ENCODE data around the gene IGLL5. TPM values are rescaled to one million over a fixed set of nuclear protein-coding genes. Genes with fewer than 3 reads are reported as not detected.

IGLL5 gene
- total and polyA plus RNA-seq, 5 donors from 2014 or later = 0.27 to 1.4 (median 0.39) TPM; not detected in 2

DNA sequence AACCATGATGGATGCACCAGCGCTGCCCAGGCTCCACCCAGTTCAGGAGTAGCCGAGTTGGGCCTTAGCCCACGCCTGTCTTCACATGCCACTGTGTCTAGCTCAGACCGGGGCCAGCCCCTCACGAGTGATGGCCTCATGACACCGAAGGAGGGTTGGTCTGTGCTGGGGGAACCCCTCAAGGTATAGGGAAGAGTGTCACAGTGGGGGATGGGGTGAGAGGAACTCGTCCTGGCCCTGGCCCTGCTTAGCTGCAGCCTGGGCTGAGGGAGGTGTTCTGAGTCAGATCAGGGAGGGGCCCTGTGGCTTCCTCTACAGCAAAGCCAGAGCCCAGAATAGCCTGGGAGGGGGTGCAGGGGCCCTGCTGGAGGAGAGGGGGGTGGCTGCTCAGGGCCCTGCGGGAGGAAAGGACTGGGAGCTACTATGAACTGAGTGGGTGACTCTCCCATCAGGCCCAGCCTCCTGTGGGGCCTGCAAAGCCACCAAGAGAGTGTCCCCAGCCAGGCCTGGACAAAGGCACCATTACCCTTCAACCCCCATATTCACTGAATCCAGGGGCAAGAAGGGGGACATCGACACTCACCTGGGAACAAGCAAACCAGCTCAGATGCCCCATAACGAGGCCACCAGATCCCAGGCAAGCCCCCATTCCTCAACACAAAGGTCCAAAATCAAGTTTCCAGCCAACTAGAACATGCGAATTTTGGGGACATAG lies 41.2 kb downstream of the IGLL5 start:
- Histone ChIP-seq H3K36me3 (ENCODE audit: control insufficient read depth, insufficient read depth, low read length) (no peaks in the 10 kb centered on the region), H3K4me1 (ENCODE audit: control insufficient read depth, insufficient read depth, low read length, poor library complexity, severe bottlenecking) (peaks cover 13% of the 10 kb centered on the region), H3K9me3 (ENCODE audit: control insufficient read depth in 2 of 2, low read length in 2 of 2) (no peaks in the 10 kb centered on the region), H3K27ac (ENCODE audit: insufficient read depth, low read length, poor library complexity, severe bottlenecking) (no peak overlapping the region), H3K27me3 (ENCODE audit: control insufficient read depth, insufficient read depth, low read length) (no peaks in the 10 kb centered on the region), H3K4me3 (ENCODE audit: low read depth, low read length) (no peak overlapping the region)
- DNase-seq (peak in 2 of 3 donors; percentile 15 to 83), ATAC-seq (ENCODE audit: low read depth in 2 of 2) (peak; percentile 75 to 81)
- H3K27ac Mint-ChIP-seq = no peak overlapping the region
- no peaks in the 10 kb centered on the region for H3K36me3 Mint-ChIP-seq
- H3K27me3 Mint-ChIP-seq = no peaks in the 10 kb centered on the region
- peak overlapping the region in 1 of 4 donors; percentile 52 for H3K4me3 Mint-ChIP-seq
- peaks cover 0 to 16% (median under 1%) of the 10 kb centered on the region in 4 donors for H3K4me1 Mint-ChIP-seq
- H3K9me3 Mint-ChIP-seq = no peaks in the 10 kb centered on the region

DNA sequence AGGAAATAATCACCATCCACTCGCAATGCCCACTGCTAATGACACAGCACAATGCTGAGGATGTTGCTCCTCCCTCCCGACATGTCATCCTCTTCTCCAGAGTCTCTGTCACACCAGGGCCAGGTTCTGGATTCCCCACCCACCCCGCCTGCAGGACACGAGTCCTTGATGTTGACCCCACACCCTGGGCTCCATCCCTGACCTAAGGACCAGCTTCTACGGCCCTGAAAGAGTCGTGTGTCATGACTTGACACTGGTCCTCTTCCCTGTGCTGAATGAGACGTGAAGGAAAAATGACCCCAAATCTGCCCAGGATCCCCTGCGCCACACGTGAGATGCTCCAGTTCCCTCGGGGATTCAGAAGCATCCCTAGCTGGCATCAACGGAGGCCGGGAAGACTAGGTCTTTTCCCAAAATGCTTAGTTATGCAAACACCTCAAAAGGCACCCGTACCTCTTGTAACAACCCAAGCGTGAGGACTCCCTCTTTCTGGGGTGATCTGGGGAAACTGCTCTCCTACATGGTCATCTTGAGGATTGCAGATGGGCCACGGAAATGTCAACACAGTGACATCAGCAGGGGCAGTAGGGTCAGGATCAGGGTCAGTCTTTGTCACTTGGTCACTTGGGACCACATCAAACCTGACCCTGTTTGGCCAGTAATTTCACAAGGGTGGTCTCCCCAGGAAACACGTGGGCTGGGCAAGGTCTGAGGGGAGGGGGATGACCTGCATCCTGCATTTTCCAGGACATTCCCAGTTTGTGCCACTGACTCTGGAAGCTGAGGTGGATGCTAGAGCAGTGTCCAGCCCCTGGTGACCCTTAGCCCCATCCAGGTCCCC lies 42.0 kb downstream of the IGLL5 start:
- peaks cover 10% of the 10 kb centered on the region for H3K4me1 ChIP-seq (ENCODE audit: control insufficient read depth, insufficient read depth, low read length, poor library complexity, severe bottlenecking)

DNA sequence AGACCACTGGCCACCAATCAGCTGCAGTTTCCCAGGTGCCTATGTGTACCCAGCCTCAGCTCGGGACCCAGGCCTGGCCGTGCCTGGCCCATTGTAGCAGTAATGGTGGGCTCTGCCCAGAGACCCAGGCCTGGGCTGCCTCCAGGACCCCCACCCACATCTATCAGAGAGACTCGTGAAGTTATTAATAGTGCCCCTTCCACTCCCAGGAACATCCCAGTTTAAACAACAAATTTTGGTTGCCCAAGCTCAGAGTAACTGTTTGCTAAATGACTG lies 42.5 kb downstream of the IGLL5 start:
- no peak for ATAC-seq (ENCODE audit: low read depth in 2 of 2)
- peaks cover 0 to 16% (median under 1%) of the 10 kb centered on the region in 4 donors for H3K4me1 Mint-ChIP-seq
- no peaks in the 10 kb centered on the region for H3K27me3 ChIP-seq (ENCODE audit: control insufficient read depth, insufficient read depth, low read length)
- peak overlapping the region in 1 of 3 donors; percentile 16 for H3K27ac Mint-ChIP-seq
- peaks cover 10% of the 10 kb centered on the region for H3K4me1 ChIP-seq (ENCODE audit: control insufficient read depth, insufficient read depth, low read length, poor library complexity, severe bottlenecking)
- no peaks in the 10 kb centered on the region for H3K9me3 Mint-ChIP-seq
- H3K9me3 ChIP-seq (ENCODE audit: control insufficient read depth in 2 of 2, low read length in 2 of 2) = no peaks in the 10 kb centered on the region
- no peaks in the 10 kb centered on the region for H3K36me3 ChIP-seq (ENCODE audit: control insufficient read depth, insufficient read depth, low read length)
- no peak overlapping the region for H3K27ac ChIP-seq (ENCODE audit: insufficient read depth, low read length, poor library complexity, severe bottlenecking)
- H3K4me3 ChIP-seq (ENCODE audit: low read depth, low read length) = no peak overlapping the region
- no peaks in the 10 kb centered on the region for H3K27me3 Mint-ChIP-seq
- no peak for DNase-seq
- no peaks in the 10 kb centered on the region for H3K36me3 Mint-ChIP-seq
- H3K4me3 Mint-ChIP-seq = no peak overlapping the region

More for the DNA sequence above, 42.0 kb downstream of the IGLL5 start:
- Mint-ChIP-seq H3K27me3 (no peaks in the 10 kb centered on the region), H3K9me3 (no peaks in the 10 kb centered on the region), H3K36me3 (no peaks in the 10 kb centered on the region), H3K4me3 (no peak overlapping the region), H3K4me1 (peaks cover 0 to 16% (median under 1%) of the 10 kb centered on the region in 4 donors), H3K27ac (no peak overlapping the region)
- Histone ChIP-seq H3K9me3 (ENCODE audit: control insufficient read depth in 2 of 2, low read length in 2 of 2) (no peaks in the 10 kb centered on the region), H3K4me3 (ENCODE audit: low read depth, low read length) (no peak overlapping the region), H3K27me3 (ENCODE audit: control insufficient read depth, insufficient read depth, low read length) (no peaks in the 10 kb centered on the region), H3K27ac (ENCODE audit: insufficient read depth, low read length, poor library complexity, severe bottlenecking) (no peak overlapping the region), H3K36me3 (ENCODE audit: control insufficient read depth, insufficient read depth, low read length) (no peaks in the 10 kb centered on the region)
- DNase-seq (no peak), ATAC-seq (ENCODE audit: low read depth in 2 of 2) (no peak)

DNA sequence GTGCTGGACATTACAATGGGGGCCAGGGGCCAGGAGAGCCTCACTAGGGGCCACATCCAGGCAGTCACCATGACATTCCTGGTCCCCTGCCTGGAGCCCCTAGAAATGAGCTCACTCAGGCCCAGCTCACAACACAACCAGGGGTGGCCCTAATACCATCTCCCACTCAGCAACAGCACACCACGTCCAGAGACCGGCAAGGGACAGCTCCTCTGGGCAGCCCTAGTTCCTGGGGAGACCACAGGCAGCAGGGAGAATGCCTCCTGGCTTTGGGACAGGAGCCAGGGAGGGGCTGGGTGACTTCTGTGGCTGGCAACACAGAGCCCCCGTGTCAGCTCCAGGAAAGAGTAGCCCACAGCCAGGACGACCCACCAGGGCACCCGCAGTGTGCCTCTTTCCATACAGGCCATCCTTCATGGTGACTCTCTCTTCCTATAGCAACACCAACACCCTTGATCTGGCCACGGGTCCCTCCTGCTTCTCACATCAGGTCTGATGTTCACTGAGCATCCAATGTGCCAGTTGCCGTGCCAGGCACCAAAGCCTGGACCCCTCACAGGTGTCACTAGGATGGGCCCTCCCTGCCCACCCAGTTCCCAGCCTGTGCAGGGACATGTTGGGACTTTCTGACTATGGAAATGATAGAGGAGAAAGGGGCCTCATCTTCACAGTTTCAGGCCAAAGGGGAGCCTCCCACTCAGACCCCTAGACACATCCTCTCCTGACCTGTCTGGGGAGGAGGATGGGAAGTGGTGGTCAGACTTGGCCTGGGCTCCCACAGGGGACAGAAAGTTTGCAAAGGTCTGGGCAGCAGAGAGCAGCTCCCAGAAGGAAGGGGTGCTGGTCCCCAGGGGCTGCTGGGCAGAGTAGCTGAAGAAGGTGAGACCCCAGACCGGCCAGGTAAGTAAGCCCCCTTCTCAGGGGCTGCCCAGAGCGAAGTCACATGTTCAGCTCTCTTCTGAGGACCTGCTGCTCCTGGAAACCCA lies 43.2 kb downstream of the IGLL5 start:
- Mint-ChIP-seq H3K27ac (peak overlapping the region in 1 of 3 donors; percentile 38), H3K4me1 (peaks cover 0 to 16% (median under 1%) of the 10 kb centered on the region in 4 donors), H3K36me3 (no peaks in the 10 kb centered on the region), H3K9me3 (no peaks in the 10 kb centered on the region), H3K4me3 (peak overlapping the region in 1 of 4 donors; percentile 38), H3K27me3 (no peaks in the 10 kb centered on the region)
- H3K27me3 ChIP-seq (ENCODE audit: control insufficient read depth, insufficient read depth, low read length) = no peaks in the 10 kb centered on the region
- H3K4me3 ChIP-seq (ENCODE audit: low read depth, low read length) = no peak overlapping the region
- no peaks in the 10 kb centered on the region for H3K9me3 ChIP-seq (ENCODE audit: control insufficient read depth in 2 of 2, low read length in 2 of 2)
- no peak overlapping the region for H3K27ac ChIP-seq (ENCODE audit: insufficient read depth, low read length, poor library complexity, severe bottlenecking)
- H3K4me1 ChIP-seq (ENCODE audit: control insufficient read depth, insufficient read depth, low read length, poor library complexity, severe bottlenecking) = peaks cover 10% of the 10 kb centered on the region
- no peaks in the 10 kb centered on the region for H3K36me3 ChIP-seq (ENCODE audit: control insufficient read depth, insufficient read depth, low read length)
- DNase-seq (no peak), ATAC-seq (ENCODE audit: low read depth in 2 of 2) (no peak)

DNA sequence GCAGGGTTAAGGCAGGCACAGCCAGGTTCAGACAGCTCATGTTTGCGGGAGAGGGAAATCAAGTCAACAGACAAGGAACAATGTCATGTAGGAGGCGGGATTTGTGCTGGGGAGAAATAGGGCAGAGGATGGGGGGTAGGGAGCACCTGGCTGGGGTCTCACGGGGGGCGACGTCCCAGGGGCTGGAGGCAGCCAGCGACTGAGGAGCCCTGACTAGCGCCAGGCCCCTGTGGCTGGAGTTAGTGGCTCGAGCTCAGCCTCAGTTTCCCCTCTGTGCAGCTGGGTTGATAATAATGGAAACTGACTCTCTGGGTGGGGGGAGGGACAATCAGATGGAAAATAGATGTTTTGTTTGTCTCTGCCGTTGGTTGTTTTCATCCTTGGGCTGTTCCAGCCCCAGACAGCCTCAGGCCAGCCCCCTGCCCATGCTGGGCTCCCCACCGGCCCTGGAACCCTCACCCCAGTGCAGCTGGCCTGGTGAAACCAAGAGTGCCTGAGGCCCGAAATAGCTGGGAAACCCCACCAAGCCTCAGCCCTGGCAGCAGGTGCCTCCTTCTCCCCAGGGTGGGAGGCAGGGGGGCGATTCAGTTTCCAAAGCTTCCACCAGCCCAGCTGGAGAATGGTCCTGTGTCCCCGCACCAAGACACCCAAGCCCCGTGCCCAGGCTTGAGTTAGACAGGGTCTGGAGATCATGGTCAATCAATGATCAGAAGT lies 44.1 kb downstream of the IGLL5 start:
- H3K9me3 ChIP-seq (ENCODE audit: control insufficient read depth in 2 of 2, low read length in 2 of 2) = no peaks in the 10 kb centered on the region
- peaks cover 0 to 15% (median under 1%) of the 10 kb centered on the region in 4 donors for H3K4me1 Mint-ChIP-seq
- H3K36me3 ChIP-seq (ENCODE audit: control insufficient read depth, insufficient read depth, low read length) = no peaks in the 10 kb centered on the region
- H3K27me3 ChIP-seq (ENCODE audit: control insufficient read depth, insufficient read depth, low read length) = no peaks in the 10 kb centered on the region
- no peaks in the 10 kb centered on the region for H3K27me3 Mint-ChIP-seq
- no peaks in the 10 kb centered on the region for H3K36me3 Mint-ChIP-seq
- no peak overlapping the region for H3K4me3 ChIP-seq (ENCODE audit: low read depth, low read length)
- no peak for ATAC-seq (ENCODE audit: low read depth in 2 of 2)
- H3K4me1 ChIP-seq (ENCODE audit: control insufficient read depth, insufficient read depth, low read length, poor library complexity, severe bottlenecking) = peaks cover 10% of the 10 kb centered on the region
- DNase-seq = no peak
- H3K9me3 Mint-ChIP-seq = no peaks in the 10 kb centered on the region
- no peak overlapping the region for H3K27ac Mint-ChIP-seq
- H3K4me3 Mint-ChIP-seq = peak overlapping the region in 1 of 4 donors; percentile 38
- H3K27ac ChIP-seq (ENCODE audit: insufficient read depth, low read length, poor library complexity, severe bottlenecking) = no peak overlapping the region

DNA sequence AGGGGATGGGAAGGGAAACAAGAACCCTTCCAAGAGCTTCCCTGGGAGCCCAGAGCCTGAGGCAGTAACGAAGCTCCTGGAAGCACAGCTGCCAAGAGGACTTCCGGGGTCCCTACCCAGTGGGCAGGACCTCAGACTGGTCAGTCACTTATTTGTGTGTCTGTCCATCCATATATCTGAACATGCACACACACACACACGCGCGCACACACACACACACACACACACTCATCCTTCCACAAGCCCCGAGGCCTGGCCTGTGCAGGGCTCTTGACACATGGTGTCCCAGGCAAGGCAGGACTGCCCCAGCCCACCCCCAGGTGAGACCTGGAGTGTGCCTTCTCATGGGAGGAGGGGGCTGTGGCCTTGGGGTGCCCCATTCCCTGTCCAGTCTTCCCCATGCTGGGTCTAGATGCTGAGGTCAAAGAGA lies 44.9 kb downstream of the IGLL5 start:
- Histone ChIP-seq H3K27ac (ENCODE audit: insufficient read depth, low read length, poor library complexity, severe bottlenecking) (no peak overlapping the region), H3K4me1 (ENCODE audit: control insufficient read depth, insufficient read depth, low read length, poor library complexity, severe bottlenecking) (peaks cover 10% of the 10 kb centered on the region), H3K4me3 (ENCODE audit: low read depth, low read length) (no peak overlapping the region), H3K36me3 (ENCODE audit: control insufficient read depth, insufficient read depth, low read length) (no peaks in the 10 kb centered on the region), H3K27me3 (ENCODE audit: control insufficient read depth, insufficient read depth, low read length) (no peaks in the 10 kb centered on the region), H3K9me3 (ENCODE audit: control insufficient read depth in 2 of 2, low read length in 2 of 2) (no peaks in the 10 kb centered on the region)
- DNase-seq (no peak), ATAC-seq (ENCODE audit: low read depth in 2 of 2) (no peak)
- no peak overlapping the region for H3K4me3 Mint-ChIP-seq
- peaks cover 0 to 12% (median 0%) of the 10 kb centered on the region in 4 donors for H3K4me1 Mint-ChIP-seq
- H3K27me3 Mint-ChIP-seq = no peaks in the 10 kb centered on the region
- no peaks in the 10 kb centered on the region for H3K36me3 Mint-ChIP-seq
- no peaks in the 10 kb centered on the region for H3K9me3 Mint-ChIP-seq
- H3K27ac Mint-ChIP-seq = no peak overlapping the region

Measured in CD4-positive, CD25-positive, alpha-beta regulatory T cell (primary cell).